ENCODE measurements around the gene OR8B4. TPM values are rescaled to one million over a fixed set of nuclear protein-coding genes. Genes with fewer than 3 reads are reported as not detected.

OR8B4 gene
- total RNA-seq, 1 donor from 2014 or later, result not detected

DNA sequence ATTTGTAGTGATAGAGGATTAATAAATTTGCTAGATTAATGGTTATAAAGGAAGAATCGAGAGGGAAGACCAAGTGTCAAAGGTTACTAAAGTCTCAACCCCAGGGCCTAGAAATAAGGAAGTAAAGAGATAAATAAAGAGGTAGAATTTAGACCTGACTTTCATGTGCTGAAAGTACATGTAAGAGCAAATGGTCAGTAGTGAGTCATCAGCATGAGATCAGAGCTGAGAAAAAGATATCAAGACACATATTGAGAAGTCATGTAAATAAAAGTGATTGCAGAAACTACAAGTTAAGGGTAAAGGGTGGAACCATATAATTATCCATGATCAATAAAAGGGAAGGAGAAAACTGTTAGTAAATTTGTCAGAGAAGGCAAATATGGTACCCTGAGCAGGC lies 22.2 kb upstream of the OR8B4 start:
- Mint-ChIP-seq H3K36me3 (ENCODE audit: insufficient read depth) (peaks cover 1% of the 10 kb centered on the region), H3K9me3 (ENCODE audit: low read depth) (peaks cover 18% of the 10 kb centered on the region), H3K27ac (no peak overlapping the region), H3K4me1 (ENCODE audit: low read depth) (peaks cover 6% of the 10 kb centered on the region), H3K27me3 (peaks cover 36% of the 10 kb centered on the region), H3K4me3 (ENCODE audit: low read depth) (no peak overlapping the region)
- TF ChIP-seq, protein P1, sequence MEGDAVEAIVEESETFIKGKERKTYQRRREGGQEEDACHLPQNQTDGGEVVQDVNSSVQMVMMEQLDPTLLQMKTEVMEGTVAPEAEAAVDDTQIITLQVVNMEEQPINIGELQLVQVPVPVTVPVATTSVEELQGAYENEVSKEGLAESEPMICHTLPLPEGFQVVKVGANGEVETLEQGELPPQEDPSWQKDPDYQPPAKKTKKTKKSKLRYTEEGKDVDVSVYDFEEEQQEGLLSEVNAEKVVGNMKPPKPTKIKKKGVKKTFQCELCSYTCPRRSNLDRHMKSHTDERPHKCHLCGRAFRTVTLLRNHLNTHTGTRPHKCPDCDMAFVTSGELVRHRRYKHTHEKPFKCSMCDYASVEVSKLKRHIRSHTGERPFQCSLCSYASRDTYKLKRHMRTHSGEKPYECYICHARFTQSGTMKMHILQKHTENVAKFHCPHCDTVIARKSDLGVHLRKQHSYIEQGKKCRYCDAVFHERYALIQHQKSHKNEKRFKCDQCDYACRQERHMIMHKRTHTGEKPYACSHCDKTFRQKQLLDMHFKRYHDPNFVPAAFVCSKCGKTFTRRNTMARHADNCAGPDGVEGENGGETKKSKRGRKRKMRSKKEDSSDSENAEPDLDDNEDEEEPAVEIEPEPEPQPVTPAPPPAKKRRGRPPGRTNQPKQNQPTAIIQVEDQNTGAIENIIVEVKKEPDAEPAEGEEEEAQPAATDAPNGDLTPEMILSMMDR (IDR thresholded peaks at IDR 0.05; ENCODE audit: unreplicated experiment), result no peak
- no peak for DNase-seq (ENCODE audit: low spot score, unreplicated experiment)

DNA sequence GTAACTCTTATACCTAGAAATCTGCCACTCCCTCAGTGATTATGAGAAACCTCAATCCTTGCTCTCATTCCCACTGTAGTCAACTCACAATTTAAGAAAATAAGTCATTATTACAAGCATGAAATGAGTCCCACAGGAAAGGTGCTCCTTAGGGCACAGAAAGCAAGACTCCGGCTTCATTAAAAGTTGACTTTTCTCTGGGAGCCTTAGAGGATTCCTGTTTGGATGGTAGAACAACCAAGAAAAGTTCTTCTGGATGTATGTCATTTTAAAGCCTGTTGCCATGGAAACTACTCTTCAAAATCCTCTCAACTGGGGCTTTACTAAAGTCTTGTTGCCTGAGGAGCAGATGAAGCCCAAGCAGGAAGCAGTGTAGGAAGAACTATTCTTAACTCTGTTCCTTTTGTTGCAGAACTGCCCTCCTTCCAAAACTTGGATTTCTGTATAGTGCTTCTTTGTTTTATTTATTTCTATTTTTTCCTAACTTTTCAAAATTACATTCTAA lies 21.0 kb upstream of the OR8B4 start, which contains the start of gene OR8B8:
Gene OR8B8, minus strand, starts transcription at position 51 of the 505 bp plus-strand sequence. CDS start 4,611 bp downstream, outside the sequence.
- Mint-ChIP-seq H3K4me3 (ENCODE audit: low read depth) (no peak within 1 kb of the TSS), H3K9me3 (ENCODE audit: low read depth) (peaks cover 10% of the 10 kb centered on the region), H3K27ac (no peak within 1 kb of the TSS), H3K36me3 (ENCODE audit: insufficient read depth) (no peaks in the 10 kb centered on the region), H3K4me1 (ENCODE audit: low read depth) (peaks cover 6% of the 10 kb centered on the region), H3K27me3 (peaks cover 38% of the 10 kb centered on the region)
- TF ChIP-seq, protein P1 (IDR thresholded peaks at IDR 0.05; ENCODE audit: unreplicated experiment), result no peak
- no peak for DNase-seq (ENCODE audit: low spot score, unreplicated experiment)

DNA sequence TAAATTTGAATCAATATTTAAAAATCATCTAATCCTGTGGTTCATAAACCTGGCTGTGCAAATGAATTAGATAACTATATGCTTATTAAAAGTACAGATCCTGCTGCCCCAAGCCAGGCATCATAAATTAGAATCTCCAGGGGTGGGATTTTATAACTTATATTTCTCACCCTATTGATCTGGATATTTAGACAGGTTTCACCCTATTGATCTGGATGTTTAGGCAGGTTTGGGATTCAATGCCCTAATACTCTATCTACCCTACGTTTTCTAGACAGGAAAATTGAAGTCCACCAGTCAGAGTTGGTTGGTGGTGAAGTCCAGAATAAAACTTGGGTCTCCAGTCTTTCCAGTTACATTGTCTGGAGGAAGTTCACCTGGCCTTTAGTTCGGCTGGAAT lies 18.2 kb upstream of the OR8B4 start:
- Mint-ChIP-seq H3K4me1 (ENCODE audit: low read depth) (peaks cover 6% of the 10 kb centered on the region), H3K27ac (peak overlapping the region; percentile 84), H3K9me3 (ENCODE audit: low read depth) (no peaks in the 10 kb centered on the region), H3K27me3 (peaks cover 59% of the 10 kb centered on the region), H3K4me3 (ENCODE audit: low read depth) (no peak overlapping the region), H3K36me3 (ENCODE audit: insufficient read depth) (no peaks in the 10 kb centered on the region)
- TF ChIP-seq, protein P1 (IDR thresholded peaks at IDR 0.05; ENCODE audit: unreplicated experiment), result no peak
- no peak for DNase-seq (ENCODE audit: low spot score, unreplicated experiment)

DNA sequence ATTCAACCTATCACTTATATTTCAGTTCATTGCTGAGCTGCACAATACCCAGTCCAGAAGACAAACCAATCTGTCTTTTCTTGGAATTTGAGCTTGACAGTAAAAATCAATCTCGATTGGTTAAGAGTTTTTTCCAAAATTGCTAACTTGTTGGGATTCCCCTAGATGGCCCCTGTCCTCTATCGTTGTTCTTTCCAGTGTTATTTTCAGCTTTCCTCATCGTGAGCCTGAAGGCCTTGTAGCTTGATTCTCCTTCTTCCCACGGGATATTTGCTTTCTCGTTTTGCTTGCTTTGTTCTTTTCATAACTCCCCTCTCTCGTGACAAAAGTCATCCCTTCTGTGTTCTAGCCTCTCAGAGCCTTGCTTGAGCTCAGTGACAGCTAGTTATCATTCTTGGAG lies 17.8 kb upstream of the OR8B4 start:
- no peaks in the 10 kb centered on the region for H3K9me3 Mint-ChIP-seq (ENCODE audit: low read depth)
- peaks cover 59% of the 10 kb centered on the region for H3K27me3 Mint-ChIP-seq
- peak overlapping the region; percentile 84 for H3K27ac Mint-ChIP-seq
- peaks cover 6% of the 10 kb centered on the region for H3K4me1 Mint-ChIP-seq (ENCODE audit: low read depth)
- no peak overlapping the region for H3K4me3 Mint-ChIP-seq (ENCODE audit: low read depth)
- DNase-seq (ENCODE audit: low spot score, unreplicated experiment), result no peak
- H3K36me3 Mint-ChIP-seq (ENCODE audit: insufficient read depth), result no peaks in the 10 kb centered on the region
- TF ChIP-seq, protein P1 (IDR thresholded peaks at IDR 0.05; ENCODE audit: unreplicated experiment), result no peak

DNA sequence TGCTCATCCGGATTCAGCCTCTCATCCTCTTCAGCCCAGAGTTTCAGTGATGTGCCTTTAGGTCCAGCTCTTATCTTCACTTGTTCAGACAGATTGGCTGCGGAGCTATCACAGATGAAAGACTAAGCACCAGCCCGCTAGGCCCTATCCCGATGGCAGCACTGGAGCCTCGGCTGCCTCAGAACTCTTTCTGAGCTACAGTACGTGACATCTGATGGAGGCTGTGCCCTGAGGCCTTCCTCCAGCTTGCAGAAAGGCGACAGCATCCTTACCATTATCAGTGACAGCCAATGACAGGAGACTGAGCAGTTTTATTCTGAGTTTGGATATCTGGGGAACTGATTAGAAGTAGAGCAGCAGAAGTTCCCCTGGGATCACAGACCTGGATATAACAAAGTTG lies 16.8 kb upstream of the OR8B4 start:
- H3K4me1 Mint-ChIP-seq (ENCODE audit: low read depth), result peaks cover 6% of the 10 kb centered on the region
- no peaks in the 10 kb centered on the region for H3K9me3 Mint-ChIP-seq (ENCODE audit: low read depth)
- TF ChIP-seq, protein P1 (IDR thresholded peaks at IDR 0.05; ENCODE audit: unreplicated experiment), result no peak
- DNase-seq (ENCODE audit: low spot score, unreplicated experiment), result no peak
- H3K27ac Mint-ChIP-seq, result no peak overlapping the region
- H3K27me3 Mint-ChIP-seq, result peaks cover 60% of the 10 kb centered on the region
- H3K4me3 Mint-ChIP-seq (ENCODE audit: low read depth), result no peak overlapping the region
- H3K36me3 Mint-ChIP-seq (ENCODE audit: insufficient read depth), result no peaks in the 10 kb centered on the region
